AG10803 (cell line): ENCODE results near the gene YIPF5.
A peak's percentile ranks its signal among the peaks of the same experiment; 100 is the strongest.

Source experiments
- DNase-seq: peaks from one replicate; pipeline ENCODE4 v3.0.0; 2010; ENCODE audit warnings: low read depth
- H3K4me3 ChIP-seq: 2 replicates; pipeline ENCODE4 v1.5.1; 2011; ENCODE audit warnings: mild to moderate bottlenecking, low read length, control low read depth
- CTCF ChIP-seq: conservative IDR thresholded peaks from 2 replicates; pipeline ENCODE4 v1.5.1; 2011; ENCODE audit warnings: mild to moderate bottlenecking, low read length, control low read depth, inconsistent platforms

The YIPF5 gene

DNA sequence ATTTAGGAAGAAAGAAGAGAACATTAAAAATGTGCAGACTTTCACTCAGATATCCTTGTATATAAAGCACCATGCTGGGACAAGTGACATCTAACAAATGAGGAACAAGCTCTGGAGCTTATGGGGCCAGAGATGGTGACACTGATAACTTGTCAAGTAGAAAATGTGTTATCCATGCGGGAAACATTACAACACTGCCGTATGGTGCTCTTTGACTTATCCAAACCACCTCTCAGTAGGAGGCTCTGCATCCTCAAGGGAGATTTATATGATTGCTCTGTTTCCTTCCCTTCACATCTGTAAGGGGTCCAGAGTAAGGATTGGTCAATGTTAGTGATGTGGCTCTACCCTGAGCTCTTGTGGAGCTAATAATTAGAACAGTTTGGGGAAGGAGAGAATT lies 23.7 kb upstream of the YIPF5 start:
- TF ChIP-seq CTCF: no peak
- no peak for DNase-seq
- no peak overlapping the region for H3K4me3 ChIP-seq

GRCh38 chr5:144192661-144193060 lies 22.2 kb upstream of the YIPF5 start:
- no peak overlapping the region for H3K4me3 ChIP-seq
- DNase-seq: no peak
- no peak for TF ChIP-seq CTCF

- peak; percentile 75 for DNase-seq
- peak overlapping the region; percentile 25 for H3K4me3 ChIP-seq
- TF ChIP-seq CTCF: peak; percentile 59
Measured at GRCh38 chr5:144191998-144192397, 21.5 kb upstream of the YIPF5 start.

DNA sequence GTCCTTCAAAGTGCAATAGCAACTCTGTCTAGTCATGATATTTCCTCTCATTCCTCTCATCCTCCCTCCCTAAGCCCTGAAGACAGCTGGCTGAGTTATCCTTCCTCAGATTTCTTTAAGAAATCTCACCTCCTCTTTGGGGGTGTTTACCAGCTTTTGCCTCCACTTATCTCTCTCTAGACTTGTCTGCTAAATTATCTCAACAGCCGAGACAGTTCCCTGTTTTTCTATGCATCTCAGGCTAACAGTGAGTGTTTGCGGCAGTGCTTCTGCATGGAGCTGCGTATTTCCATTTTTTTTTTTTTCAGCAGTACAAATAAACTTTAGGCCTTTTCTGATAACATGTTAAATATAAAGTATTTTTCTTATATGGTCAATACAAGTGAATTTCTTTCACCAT lies 21.1 kb upstream of the YIPF5 start:
- no peak overlapping the region for H3K4me3 ChIP-seq
- TF ChIP-seq CTCF: no peak
- DNase-seq: no peak

- DNase-seq: peak; percentile 37
- no peak for TF ChIP-seq CTCF
Measured at GRCh38 chr5:144189800-144190429, 19.5 kb upstream of the YIPF5 start.

GRCh38 chr5:144187699-144188294 lies 17.3 kb upstream of the YIPF5 start:
- DNase-seq: peak; percentile 99
- no peak overlapping the region for H3K4me3 ChIP-seq
- no peak for TF ChIP-seq CTCF

More at GRCh38 chr5:144189800-144190429, 19.5 kb upstream of the YIPF5 start:
- no peak overlapping the region for H3K4me3 ChIP-seq

DNA sequence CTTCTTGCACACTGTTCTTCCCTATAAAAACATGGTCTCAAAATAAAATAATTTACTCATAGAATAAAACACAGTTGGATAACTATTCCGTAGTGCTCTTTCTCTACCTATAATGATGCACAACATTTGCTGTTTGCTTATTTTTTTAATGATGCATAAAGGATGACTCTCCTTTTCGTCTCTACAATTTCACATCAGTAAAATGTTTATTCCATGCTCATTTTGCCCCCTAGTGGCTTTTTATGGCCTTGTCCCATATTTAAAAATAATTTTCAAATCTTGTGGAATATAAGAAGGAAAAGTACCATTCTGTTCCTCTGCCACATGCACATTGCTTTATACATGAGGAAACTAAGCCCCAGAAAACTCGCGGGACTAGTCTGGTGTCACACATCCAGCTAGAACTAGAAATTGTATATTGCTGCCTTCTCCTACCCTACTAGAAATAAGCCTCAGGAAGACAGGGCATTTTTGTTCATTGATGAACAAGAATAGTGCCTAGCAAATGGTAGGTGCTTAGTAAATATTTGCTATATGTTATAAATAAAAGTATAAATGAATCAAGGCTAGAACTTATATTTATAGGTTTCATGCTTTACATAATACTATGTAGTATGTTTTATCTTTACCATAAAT lies 12.9 kb upstream of the YIPF5 start:
- peak; percentile 55 for DNase-seq
- H3K4me3 ChIP-seq: no peak overlapping the region
- TF ChIP-seq CTCF: peak; percentile 72
